Measurements from ENCODE around the gene AP2B1. TPM values are rescaled to one million over a fixed set of nuclear protein-coding genes. Genes with fewer than 3 reads are reported as not detected.

AP2B1 gene
- total RNA-seq, 2 experiments from 2014 or later = 161 to 172 TPM

DNA sequence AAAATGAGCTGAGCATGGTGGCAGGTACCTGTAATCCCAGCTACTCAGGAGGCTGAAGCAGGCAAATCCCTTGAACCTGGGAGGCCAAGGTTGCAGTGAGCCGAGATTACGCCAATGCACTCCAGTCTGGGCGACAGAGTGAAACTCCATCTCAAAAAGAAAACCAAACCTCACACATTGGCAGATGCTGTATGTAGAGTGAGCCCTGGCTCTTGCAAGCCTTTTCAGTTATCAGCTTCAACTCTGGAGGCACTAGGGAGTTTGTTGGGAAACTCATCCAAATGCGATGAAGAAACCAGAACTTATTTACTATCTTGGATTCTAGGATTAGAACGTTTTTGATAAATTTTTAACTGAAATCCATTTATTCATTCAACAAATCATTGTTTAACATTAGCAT lies 87.4 kb downstream of the AP2B1 start:
- ChIA-PET POLR2A (no interaction called here), CTCF (interaction anchor here (0.8 kb wide), 1 partner anchor 61 kb away, joined by 4 read pairs; no protein-coding TSS in a partner anchor)
- Mint-ChIP-seq H3K4me1 (ENCODE audit: low read depth) (peaks cover 15% of the 10 kb centered on the region), H3K27ac (no peak overlapping the region), H3K36me3 (ENCODE audit: low read depth) (peaks cover 57% of the 10 kb centered on the region), H3K27me3 (ENCODE audit: low read depth) (no peaks in the 10 kb centered on the region), H3K4me3 (no peak overlapping the region), H3K9me3 (ENCODE audit: insufficient read depth) (no peaks in the 10 kb centered on the region)
- DNase-seq = no peak
- ATAC-seq = no peak

DNA sequence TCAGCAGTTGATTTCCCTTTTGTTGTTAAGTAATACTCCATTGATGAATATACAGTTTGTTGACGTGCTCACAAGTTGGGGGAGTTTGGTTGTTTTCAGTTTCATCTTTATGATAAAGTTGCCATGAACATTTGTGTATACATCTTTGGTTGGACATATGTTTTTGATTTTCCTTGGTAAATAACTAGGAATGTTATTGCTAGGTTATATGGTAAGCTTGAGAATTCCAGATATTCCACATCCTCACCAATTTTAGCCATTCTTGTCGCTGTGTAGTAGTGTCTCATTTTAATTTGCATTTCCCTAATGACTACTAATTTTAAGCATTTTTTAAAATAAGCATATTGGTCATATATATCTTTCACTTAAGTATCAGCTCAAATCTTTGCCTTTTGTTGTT lies 89.3 kb downstream of the AP2B1 start:
- ATAC-seq (no peak), DNase-seq (no peak)
- ChIA-PET POLR2A (no interaction called here), CTCF (no interaction called here)
- no peak overlapping the region for H3K4me3 Mint-ChIP-seq
- no peaks in the 10 kb centered on the region for H3K9me3 Mint-ChIP-seq (ENCODE audit: insufficient read depth)
- no peaks in the 10 kb centered on the region for H3K27me3 Mint-ChIP-seq (ENCODE audit: low read depth)
- peaks cover 60% of the 10 kb centered on the region for H3K36me3 Mint-ChIP-seq (ENCODE audit: low read depth)
- H3K4me1 Mint-ChIP-seq (ENCODE audit: low read depth) = peaks cover 18% of the 10 kb centered on the region
- H3K27ac Mint-ChIP-seq = no peak overlapping the region

DNA sequence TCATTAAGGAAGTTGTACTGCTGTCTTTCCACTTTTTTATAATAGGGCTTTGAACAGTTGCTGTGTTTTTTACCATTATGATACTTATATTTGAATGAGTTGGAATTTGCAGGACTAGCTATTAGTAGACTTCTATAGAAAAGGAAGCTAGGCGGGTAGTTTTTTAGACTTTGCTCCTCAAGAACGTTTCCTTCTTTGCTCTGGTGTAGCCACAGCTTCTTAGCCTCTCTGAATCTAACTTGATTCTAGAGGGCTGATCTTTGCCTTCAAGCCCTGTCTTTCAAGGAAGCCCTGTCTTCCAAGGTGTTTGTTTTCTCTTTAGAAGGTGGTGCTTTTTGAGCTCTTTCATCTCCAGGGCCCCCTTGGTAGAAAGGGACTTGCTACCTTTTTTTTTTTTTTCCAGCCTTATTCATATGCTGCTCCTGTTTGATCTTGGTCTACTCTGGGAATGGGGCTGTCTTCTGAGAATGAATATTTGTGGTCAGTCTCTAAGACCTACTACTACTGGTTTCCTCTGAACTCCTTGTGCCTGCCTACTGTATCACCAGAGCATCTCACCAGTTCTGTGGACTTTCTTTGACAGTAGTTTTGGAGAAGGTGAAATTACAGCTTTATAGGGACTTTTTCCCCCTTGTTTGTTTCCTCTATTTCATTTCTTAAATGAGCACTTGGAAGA lies 92.0 kb downstream of the AP2B1 start:
- no peak overlapping the region for H3K4me3 Mint-ChIP-seq
- POLR2A ChIA-PET = interaction anchor here (0.7 kb wide), 1 partner anchor 108 kb away, joined by 6 read pairs; no protein-coding TSS in a partner anchor
- H3K4me1 Mint-ChIP-seq (ENCODE audit: low read depth) = peaks cover 18% of the 10 kb centered on the region
- H3K27me3 Mint-ChIP-seq (ENCODE audit: low read depth) = no peaks in the 10 kb centered on the region
- H3K36me3 Mint-ChIP-seq (ENCODE audit: low read depth) = peaks cover 59% of the 10 kb centered on the region
- CTCF ChIA-PET = interaction anchor here (0.7 kb wide), 2 partner anchors 66 to 68 kb away, joined by 3 to 5 read pairs; no protein-coding TSS in a partner anchor
- H3K27ac Mint-ChIP-seq = peak overlapping the region; percentile 56
- no peaks in the 10 kb centered on the region for H3K9me3 Mint-ChIP-seq (ENCODE audit: insufficient read depth)
- DNase-seq (no peak), ATAC-seq (peak; percentile 42)

DNA sequence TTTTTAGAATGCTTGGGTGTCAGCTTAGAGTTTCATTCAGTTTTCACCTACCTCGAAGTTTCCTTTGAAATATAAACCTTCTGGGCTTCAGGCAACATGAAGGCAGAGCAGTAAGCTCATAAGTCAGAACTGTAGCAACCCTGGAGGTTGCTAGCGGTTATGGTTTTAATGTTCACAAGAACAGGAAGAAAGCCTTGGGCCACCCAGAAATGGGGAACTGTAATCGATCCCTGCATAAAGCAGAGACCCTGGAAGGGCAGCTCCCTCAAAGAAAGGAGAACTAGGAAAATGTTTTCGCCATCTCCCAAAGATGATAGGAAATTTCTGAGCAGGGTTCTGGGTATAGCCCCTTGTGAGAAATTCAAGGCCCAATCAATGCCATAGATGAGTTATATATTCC lies 96.5 kb downstream of the AP2B1 start:
- peaks cover 58% of the 10 kb centered on the region for H3K36me3 Mint-ChIP-seq (ENCODE audit: low read depth)
- H3K27ac Mint-ChIP-seq = no peak overlapping the region
- POLR2A ChIA-PET = no interaction called here

DNA sequence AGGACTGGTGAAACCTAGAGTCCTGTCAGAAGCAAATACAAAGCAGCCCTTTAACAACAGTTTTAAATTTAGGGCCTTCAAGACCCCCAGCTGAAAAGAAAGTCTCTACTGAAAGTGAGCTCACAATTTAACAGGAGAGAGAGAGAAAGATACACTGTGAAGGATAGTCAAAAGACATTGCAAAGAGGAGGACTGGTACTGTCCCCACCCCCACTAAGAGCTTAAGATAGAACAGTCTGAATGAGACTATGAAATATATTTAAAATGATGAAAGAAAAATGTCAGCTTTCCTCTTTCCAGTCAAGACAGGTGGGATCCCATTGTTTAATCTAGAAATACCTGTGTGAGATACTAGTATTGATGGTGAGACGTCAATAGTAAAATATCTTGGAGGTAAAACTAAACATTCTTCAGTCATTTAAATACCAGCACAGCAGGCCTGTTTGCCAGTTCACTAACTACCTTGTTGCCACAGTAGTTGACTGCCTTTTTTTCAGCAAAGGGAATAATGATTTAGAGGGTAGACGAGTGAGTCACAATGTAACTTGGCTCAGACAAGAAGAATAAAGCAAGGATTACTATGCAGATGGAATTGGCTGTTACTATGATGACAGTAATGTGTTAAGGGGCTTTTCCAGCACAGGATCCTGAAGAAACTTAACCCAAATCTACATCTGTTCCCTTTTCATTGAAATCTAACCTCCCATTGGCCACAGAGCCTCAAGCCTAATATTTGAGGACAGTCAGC lies 97.1 kb downstream of the AP2B1 start:
- DNase-seq = no peak
- POLR2A ChIA-PET = no interaction called here
- H3K9me3 Mint-ChIP-seq (ENCODE audit: insufficient read depth) = no peaks in the 10 kb centered on the region
- ATAC-seq = no peak
- no peak overlapping the region for H3K4me3 Mint-ChIP-seq
- CTCF ChIA-PET = interaction anchor here (1.6 kb wide), 1 partner anchor 63 kb away, joined by 5 read pairs; no protein-coding TSS in a partner anchor
- no peaks in the 10 kb centered on the region for H3K27me3 Mint-ChIP-seq (ENCODE audit: low read depth)
- peaks cover 55% of the 10 kb centered on the region for H3K36me3 Mint-ChIP-seq (ENCODE audit: low read depth)
- H3K27ac Mint-ChIP-seq = no peak overlapping the region
- H3K4me1 Mint-ChIP-seq (ENCODE audit: low read depth) = peaks cover 6% of the 10 kb centered on the region

More for the DNA sequence above, 96.5 kb downstream of the AP2B1 start:
- peaks cover 12% of the 10 kb centered on the region for H3K4me1 Mint-ChIP-seq (ENCODE audit: low read depth)
- ATAC-seq = no peak
- no peak for DNase-seq
- CTCF ChIA-PET = no interaction called here
- H3K27me3 Mint-ChIP-seq (ENCODE audit: low read depth) = no peaks in the 10 kb centered on the region
- no peaks in the 10 kb centered on the region for H3K9me3 Mint-ChIP-seq (ENCODE audit: insufficient read depth)
- no peak overlapping the region for H3K4me3 Mint-ChIP-seq

DNA sequence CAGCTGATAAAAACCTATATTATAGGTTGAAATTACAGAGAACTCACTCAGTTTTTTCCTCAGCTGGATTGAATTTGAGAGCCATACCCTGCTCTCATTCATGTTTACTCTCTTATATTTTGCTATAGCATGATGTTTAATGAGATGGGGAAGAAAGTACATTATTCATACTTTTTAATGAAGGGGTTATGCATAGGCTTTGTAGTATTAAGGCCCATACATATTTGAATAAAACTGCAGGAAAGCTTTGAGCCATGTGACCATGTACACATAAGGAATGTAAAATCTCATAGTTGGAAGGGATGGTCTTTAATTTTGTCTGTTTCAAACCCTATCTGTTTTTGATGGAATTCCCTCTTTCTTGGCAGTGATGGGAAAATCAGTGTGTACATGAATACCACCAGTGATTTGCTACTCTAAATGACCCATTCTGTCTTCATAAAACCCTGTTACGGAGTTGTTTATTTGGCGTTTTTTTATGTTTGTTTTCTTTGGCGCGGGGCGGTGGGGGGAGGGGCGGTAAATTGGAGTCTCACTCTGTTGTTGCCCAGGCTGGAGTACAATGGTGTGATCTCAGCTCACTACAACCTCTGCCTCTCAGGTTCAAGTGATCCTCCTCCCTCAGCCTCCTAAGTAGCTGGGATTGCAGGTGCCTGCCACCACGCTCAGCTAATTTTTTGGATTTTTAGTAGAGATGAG lies 105.5 kb downstream of the AP2B1 start:
- H3K36me3 Mint-ChIP-seq (ENCODE audit: low read depth) = peaks cover 41% of the 10 kb centered on the region
- ChIA-PET CTCF (interaction anchor here (1.1 kb wide), 1 partner anchor 55 kb away, joined by 6 read pairs; no protein-coding TSS in a partner anchor), POLR2A (no interaction called here)
- H3K4me1 Mint-ChIP-seq (ENCODE audit: low read depth) = peaks cover 1% of the 10 kb centered on the region
- no peaks in the 10 kb centered on the region for H3K9me3 Mint-ChIP-seq (ENCODE audit: insufficient read depth)
- H3K27me3 Mint-ChIP-seq (ENCODE audit: low read depth) = no peaks in the 10 kb centered on the region
- no peak for DNase-seq
- H3K4me3 Mint-ChIP-seq = no peak overlapping the region
- H3K27ac Mint-ChIP-seq = no peak overlapping the region
- ATAC-seq = no peak

DNA sequence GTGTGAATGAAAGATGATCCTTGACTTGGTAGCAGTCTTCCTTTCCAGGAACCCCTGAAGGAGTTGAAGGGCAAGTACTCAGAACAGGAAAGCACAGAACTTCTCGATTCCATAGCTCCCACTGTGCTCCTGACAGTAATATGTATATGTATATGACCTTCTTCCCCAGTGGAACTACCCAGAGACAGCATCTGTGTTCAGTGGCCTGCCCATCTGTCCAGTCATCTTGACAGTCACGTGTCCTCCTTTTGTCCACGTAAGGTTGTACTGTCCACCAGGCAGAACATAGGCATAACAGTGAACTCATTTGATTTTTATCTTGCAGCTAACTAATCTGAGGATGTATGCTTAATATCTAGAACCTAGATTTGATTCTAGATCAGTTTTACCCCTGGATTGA lies 106.5 kb downstream of the AP2B1 start:
- CTCF ChIA-PET = no interaction called here
- H3K4me1 Mint-ChIP-seq (ENCODE audit: low read depth) = peaks cover 1% of the 10 kb centered on the region
- no peaks in the 10 kb centered on the region for H3K27me3 Mint-ChIP-seq (ENCODE audit: low read depth)
- ATAC-seq (no peak), DNase-seq (no peak)
- POLR2A ChIA-PET = no interaction called here
- H3K9me3 Mint-ChIP-seq (ENCODE audit: insufficient read depth) = no peaks in the 10 kb centered on the region
- H3K4me3 Mint-ChIP-seq = no peak overlapping the region
- H3K36me3 Mint-ChIP-seq (ENCODE audit: low read depth) = peaks cover 32% of the 10 kb centered on the region
- no peak overlapping the region for H3K27ac Mint-ChIP-seq

DNA sequence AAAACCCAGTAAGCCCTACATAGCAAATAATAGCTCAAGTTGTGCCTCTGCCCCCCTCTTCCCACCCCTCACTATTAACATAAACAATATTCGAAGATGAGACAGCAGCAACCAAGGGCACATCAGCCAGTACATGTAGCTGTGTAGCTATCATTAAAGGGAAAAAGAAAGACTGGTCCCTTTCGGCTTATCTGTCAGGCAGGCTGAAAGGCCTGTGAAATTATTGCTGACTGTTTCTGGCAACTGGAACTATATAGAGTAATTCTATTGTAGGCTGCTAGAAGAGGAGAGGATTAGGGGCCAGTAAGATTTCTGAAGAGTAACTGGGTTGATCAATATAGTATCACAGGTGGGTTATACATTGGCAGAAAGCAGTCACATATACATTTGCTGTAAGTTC lies 107.8 kb downstream of the AP2B1 start:
- Mint-ChIP-seq H3K36me3 (ENCODE audit: low read depth) (peaks cover 29% of the 10 kb centered on the region), H3K9me3 (ENCODE audit: insufficient read depth) (no peaks in the 10 kb centered on the region), H3K27me3 (ENCODE audit: low read depth) (no peaks in the 10 kb centered on the region), H3K4me1 (ENCODE audit: low read depth) (peaks cover 1% of the 10 kb centered on the region), H3K27ac (no peak overlapping the region), H3K4me3 (no peak overlapping the region)
- ChIA-PET CTCF (interaction anchor here (0.7 to 0.9 kb wide), 2 partner anchors 13 to 82 kb away, joined by 3 read pairs; no protein-coding TSS in a partner anchor), POLR2A (no interaction called here)
- no peak for ATAC-seq
- no peak for DNase-seq

DNA sequence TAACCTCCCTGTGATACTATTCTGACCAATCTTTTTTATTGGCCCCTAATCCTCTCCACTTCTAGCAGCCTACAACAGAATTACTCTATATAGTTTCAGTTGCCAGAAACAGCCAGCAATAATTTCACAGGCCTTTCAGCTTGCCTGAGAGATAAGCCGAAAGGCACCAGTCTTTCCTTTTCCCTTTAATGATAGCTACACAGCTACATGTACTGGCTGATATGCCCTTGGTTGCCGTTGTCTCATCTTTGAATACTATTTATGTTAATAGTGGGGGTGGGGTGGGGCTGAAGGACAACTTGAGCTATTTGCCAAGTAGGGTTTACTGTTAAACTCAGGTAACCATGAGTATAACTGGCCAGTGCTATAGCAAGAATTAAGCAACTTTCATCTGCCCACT lies 108.5 kb downstream of the AP2B1 start:
- Mint-ChIP-seq H3K27ac (no peak overlapping the region), H3K27me3 (ENCODE audit: low read depth) (no peaks in the 10 kb centered on the region), H3K4me1 (ENCODE audit: low read depth) (peaks cover 1% of the 10 kb centered on the region), H3K36me3 (ENCODE audit: low read depth) (peaks cover 22% of the 10 kb centered on the region), H3K4me3 (no peak overlapping the region), H3K9me3 (ENCODE audit: insufficient read depth) (no peaks in the 10 kb centered on the region)
- ChIA-PET CTCF (interaction anchor here (1.0 to 1.1 kb wide), 2 partner anchors 69 to 448 kb away, joined by 3 read pairs; no protein-coding TSS in a partner anchor), POLR2A (interaction anchor here (0.7 to 1.0 kb wide), 2 partner anchors 338 to 538 kb away, joined by 3 read pairs; no protein-coding TSS in a partner anchor)
- no peak for ATAC-seq
- DNase-seq = no peak

DNA sequence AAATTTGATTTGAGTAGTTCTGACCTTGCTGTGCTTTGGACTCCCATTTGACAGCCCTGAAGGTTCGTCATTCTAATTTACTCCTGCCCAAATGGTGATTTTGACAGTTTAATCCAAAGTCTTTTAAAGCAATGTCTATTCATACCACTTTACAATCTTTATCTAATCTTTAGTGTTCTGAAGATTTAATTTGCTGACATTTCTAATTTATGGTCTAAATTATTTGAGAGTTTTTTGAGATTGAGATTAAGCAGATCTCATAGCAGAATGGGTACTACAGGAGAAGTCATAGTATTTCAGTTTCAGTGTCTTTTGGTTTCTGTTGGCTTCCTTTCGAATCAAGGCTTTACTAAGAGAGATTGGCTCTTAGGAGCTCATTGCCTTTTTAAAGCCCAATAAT lies 111.7 kb downstream of the AP2B1 start:
- no peak overlapping the region for H3K4me3 Mint-ChIP-seq
- H3K27me3 Mint-ChIP-seq (ENCODE audit: low read depth) = no peaks in the 10 kb centered on the region
- no peak overlapping the region for H3K27ac Mint-ChIP-seq
- no peaks in the 10 kb centered on the region for H3K9me3 Mint-ChIP-seq (ENCODE audit: insufficient read depth)
- no peak for ATAC-seq
- ChIA-PET CTCF (no interaction called here), POLR2A (no interaction called here)
- no peak for DNase-seq
- peaks cover 33% of the 10 kb centered on the region for H3K36me3 Mint-ChIP-seq (ENCODE audit: low read depth)
- H3K4me1 Mint-ChIP-seq (ENCODE audit: low read depth) = peaks cover 1% of the 10 kb centered on the region

DNA sequence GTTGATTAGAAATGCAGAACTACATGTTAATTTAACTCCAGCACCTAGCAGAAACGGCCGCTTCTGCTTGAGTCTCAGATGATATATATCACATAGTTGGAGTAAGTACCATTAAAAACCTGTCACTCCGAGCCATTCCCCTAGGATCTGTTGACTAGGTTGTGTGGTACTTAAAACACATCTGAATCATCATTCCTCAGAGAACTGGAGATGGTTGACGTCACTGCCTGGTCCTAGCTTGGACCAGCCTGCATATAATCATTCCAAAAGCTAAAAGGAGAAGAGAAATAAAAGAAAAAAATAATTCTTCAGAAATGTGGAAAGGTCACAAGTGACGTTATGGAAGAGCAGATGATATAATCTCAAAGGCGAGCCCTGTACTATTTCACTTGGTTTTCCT lies 113.0 kb downstream of the AP2B1 start:
- Mint-ChIP-seq H3K27ac (no peak overlapping the region), H3K36me3 (ENCODE audit: low read depth) (peaks cover 26% of the 10 kb centered on the region), H3K4me3 (no peak overlapping the region), H3K4me1 (ENCODE audit: low read depth) (peaks cover 3% of the 10 kb centered on the region), H3K27me3 (ENCODE audit: low read depth) (no peaks in the 10 kb centered on the region), H3K9me3 (ENCODE audit: insufficient read depth) (no peaks in the 10 kb centered on the region)
- DNase-seq = no peak
- POLR2A ChIA-PET = no interaction called here
- CTCF ChIA-PET = no interaction called here
- ATAC-seq = no peak

DNA sequence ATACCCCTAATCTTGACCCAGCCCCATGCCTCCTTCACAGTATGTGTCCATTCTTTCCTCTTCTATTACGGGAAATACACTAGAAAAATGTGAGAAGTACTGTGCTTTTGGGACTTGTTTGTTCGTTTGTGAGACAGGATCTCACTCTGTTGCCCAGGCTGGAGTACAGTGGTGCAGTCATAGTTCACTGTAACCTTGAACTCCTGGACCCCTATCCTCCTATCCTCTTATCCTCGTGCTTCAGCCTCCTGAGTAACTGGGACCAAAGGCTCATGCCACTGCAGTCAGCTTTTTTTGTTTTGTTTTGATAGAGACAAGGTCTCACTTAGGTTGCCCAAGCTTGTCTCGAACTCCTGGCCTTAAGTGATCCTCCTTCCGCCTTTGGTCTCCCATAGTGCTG lies 114.4 kb downstream of the AP2B1 start:
- H3K36me3 Mint-ChIP-seq (ENCODE audit: low read depth) = peaks cover 23% of the 10 kb centered on the region
- H3K4me1 Mint-ChIP-seq (ENCODE audit: low read depth) = peaks cover 4% of the 10 kb centered on the region
- ChIA-PET POLR2A (interaction anchor here (0.6 kb wide), 1 partner anchor 562 kb away, joined by 3 read pairs; no protein-coding TSS in a partner anchor), CTCF (interaction anchor here (1.3 kb wide), 1 partner anchor 46 kb away, joined by 3 read pairs; no protein-coding TSS in a partner anchor)
- DNase-seq (no peak), ATAC-seq (no peak)
- no peaks in the 10 kb centered on the region for H3K27me3 Mint-ChIP-seq (ENCODE audit: low read depth)
- H3K9me3 Mint-ChIP-seq (ENCODE audit: insufficient read depth) = no peaks in the 10 kb centered on the region
- H3K27ac Mint-ChIP-seq = no peak overlapping the region
- H3K4me3 Mint-ChIP-seq = no peak overlapping the region

Measured in activated CD8-positive, alpha-beta T cell treated with anti-CD3 and anti-CD28 coated beads, Interleukin-2, amount 10 ng/mL, durations not matched to agents 7 days and 5 days (primary cell).